Aorta (tissue), 5 donors: ENCODE measurements around the gene OOEP. TPM values are rescaled to one million over a fixed set of nuclear protein-coding genes. Genes with fewer than 3 reads are reported as not detected.
A peak's percentile ranks its signal among the peaks of the same experiment; 100 is the strongest.

Experiments
- ATAC-seq: fragments of 200-7000 bp; cut with Tn5 transposase; one replicate; pipeline ENCODE4 v1.9.1; 2022; ENCODE audit warnings: moderate library complexity; ENCODE audit not compliant: low FRiP score
- DNase-seq, 2 donors: peaks; one replicate each; pipeline ENCODE4 v3.0.0-alpha.2; 2020
- H3K27ac ChIP-seq, 2 donors: one replicate each; pipeline ENCODE4 v1.5.1; 2013; ENCODE audit warnings: low read length in 2 of 2, mild to moderate bottlenecking in 2 of 2, moderate library complexity in 2 of 2, control low read depth in 1 of 2, inconsistent platforms in 1 of 2, low read depth in 1 of 2
- H3K27me3 ChIP-seq, 2 donors: one replicate each; pipeline ENCODE4 v1.6.1; 2013; ENCODE audit warnings: control low read depth in 1 of 2, low read length in 1 of 2, mild to moderate bottlenecking in 1 of 2, moderate library complexity in 1 of 2; ENCODE audit not compliant: insufficient read depth in 2 of 2, control insufficient read depth in 1 of 2
- H3K36me3 ChIP-seq, 2 donors: one replicate each; pipeline ENCODE4 v1.6.1; 2013; ENCODE audit warnings: control low read depth in 1 of 2, low read length in 1 of 2, mild to moderate bottlenecking in 1 of 2; ENCODE audit not compliant: insufficient read depth in 2 of 2, control insufficient read depth in 1 of 2
- H3K4me1 ChIP-seq, 2 donors: one replicate each; pipeline ENCODE4 v1.6.1; 2013; ENCODE audit warnings: low read length in 2 of 2, control low read depth in 1 of 2, mild to moderate bottlenecking in 1 of 2, moderate library complexity in 1 of 2; ENCODE audit not compliant: insufficient read depth in 2 of 2, control insufficient read depth in 1 of 2
- H3K4me3 ChIP-seq, 2 donors: one replicate each; pipeline ENCODE4 v1.5.1; 2013; ENCODE audit warnings: low read length in 2 of 2, control low read depth in 1 of 2, mild to moderate bottlenecking in 1 of 2
- H3K9me3 ChIP-seq: one replicate; pipeline ENCODE4 v1.6.1; 2013; ENCODE audit warnings: mild to moderate bottlenecking, low read length; ENCODE audit not compliant: control insufficient read depth
- WGBS, 2 donors: extraction: QIAGEN DNeasy Blood & Tissue Kit; methylation state at CpG; one replicate each; pipeline ENCODE4 v1.1.7; 2013; 5-methylcytosine and 5-hydroxymethylcytosine counted together
- intact Hi-C, 2 donors: fragments of 100-400 bp; cut with DNase I; formaldehyde crosslinking; loops; one replicate each; pipeline versions ENCODE4 v1.14.2 to v1.15.0; 2022
- long read RNA-seq, 2 donors: library from polyadenylated mRNA; unstranded; transcript quantifications; one replicate each; pipeline ENCODE4 v2.0.0, GENCODE V29; 2020 to 2021
- polyA plus RNA-seq, 2 donors: library from polyadenylated mRNA; stranded (reverse); fragments of 200-250 nt; gene quantifications; one replicate each; pipeline ENCODE4 v1.2.3, GENCODE V29; 2013
- total RNA-seq, 2 donors: library from RNA; stranded (reverse); fragmentation: NEBNext Ultra II Directional; extraction: Animal tissue kit (Norgen Biotek cat#: 25700); gene quantifications; one replicate each; pipeline ENCODE4 v1.2.1, GENCODE V29; 2021
- donor health status: healthy with polysubstance abuse.
- donor health status: Bipolar disorder and iron deficiency.
- donor health status: DM: no; HTN: no; CAD: no.
- donor health status: DM: no; HTN: no; CAD: no.
- donor health status: DM: yes; HTN: yes; CAD: no.

OOEP gene
- under 1 TPM in 1 of 2 donors, not detected in 1; 0.39 TPM for total RNA-seq
- 1 to 10 TPM in 1 of 2 donors, under 1 TPM in 1; 0.84 to 1.1 TPM for polyA plus RNA-seq
- long read RNA-seq, donor 1 = 0 reads
- long read RNA-seq, donor 2, partial matches to known transcripts = 0 of 105 reads
- long read RNA-seq, donor 2, other reads (novel, unspliced or antisense) = 105 of 105 reads

DNA sequence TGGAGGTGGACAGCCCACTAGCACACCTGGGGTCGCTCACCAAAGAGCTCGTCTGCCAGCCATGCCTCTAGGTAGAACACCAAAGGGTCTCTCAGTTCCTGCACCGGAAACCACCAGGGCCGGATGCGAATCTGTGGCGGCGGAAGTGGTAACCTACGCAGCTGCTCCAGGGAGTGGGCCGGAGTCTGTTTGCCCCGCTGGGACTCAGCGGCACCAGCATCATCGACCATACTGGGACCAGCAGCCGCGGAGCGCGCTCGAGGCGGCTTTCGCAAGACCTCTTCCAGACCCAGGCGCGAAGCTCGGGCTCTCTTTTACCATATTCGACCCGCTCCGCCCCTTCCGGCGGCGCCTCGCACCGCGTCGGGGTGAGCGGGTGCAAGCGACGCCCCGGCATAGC, at the start of gene OOEP:
Gene OOEP (minus strand): TSS at position 335 of the 400 bp plus-strand sequence. CDS start 105 bp downstream, at position 230.
- intact Hi-C loops = no loop called here
- Histone ChIP-seq H3K4me1 (no peaks in the 10 kb centered on the region), H3K9me3 (peaks cover 7% of the 10 kb centered on the region), H3K4me3 (no peak within 1 kb of the TSS), H3K27me3 (no peaks in the 10 kb centered on the region), H3K27ac (no peak within 1 kb of the TSS), H3K36me3 (no peaks in the 10 kb centered on the region)
- WGBS, 2 donors = 97% methylated on average over 36 of the region's 36 CpGs
- DNase-seq (no peak), ATAC-seq (no peak)

DNA sequence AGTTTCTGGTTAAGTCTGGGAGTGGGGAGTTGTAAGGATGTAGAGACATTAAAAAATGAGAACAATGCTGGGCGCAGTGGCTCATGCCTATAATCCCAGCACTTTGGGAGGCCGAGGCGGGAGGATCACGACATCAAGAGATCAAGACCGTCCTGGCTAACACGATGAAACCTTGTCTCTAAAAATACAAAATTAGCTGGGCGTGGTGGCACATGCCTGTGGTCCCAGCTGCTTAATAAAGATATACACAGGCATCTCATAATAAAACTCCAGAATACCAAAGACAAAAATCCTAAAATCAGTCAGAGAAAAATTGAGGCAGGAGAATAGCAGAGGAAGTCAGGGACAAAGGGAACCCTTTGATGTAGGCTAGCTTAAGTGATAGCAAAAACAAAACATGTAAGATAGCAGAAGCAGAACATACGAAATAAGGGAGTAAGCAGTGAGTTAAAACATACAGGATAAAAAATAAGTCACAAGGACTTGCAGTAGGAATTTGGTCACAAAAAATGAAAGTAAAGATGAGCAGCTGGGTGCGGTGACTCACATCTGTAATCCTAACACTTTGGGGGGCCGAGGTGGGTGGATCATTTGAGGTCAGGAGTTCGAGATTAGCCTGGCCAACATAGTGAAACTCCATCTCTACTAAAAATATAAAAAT, 48.5 kb upstream of the OOEP start:
- ATAC-seq (no peak), DNase-seq (no peak)
- intact Hi-C loops = no loop called here
- H3K36me3 ChIP-seq = peaks cover 0 to 4% of the 10 kb centered on the region in 2 donors
- 90 to 93% methylated on average over 11 of the region's 11 CpGs for WGBS, 2 donors
- no peaks in the 10 kb centered on the region for H3K4me1 ChIP-seq
- H3K27me3 ChIP-seq = no peaks in the 10 kb centered on the region
- H3K27ac ChIP-seq = no peak overlapping the region
- no peak overlapping the region for H3K4me3 ChIP-seq
- no peaks in the 10 kb centered on the region for H3K9me3 ChIP-seq

DNA sequence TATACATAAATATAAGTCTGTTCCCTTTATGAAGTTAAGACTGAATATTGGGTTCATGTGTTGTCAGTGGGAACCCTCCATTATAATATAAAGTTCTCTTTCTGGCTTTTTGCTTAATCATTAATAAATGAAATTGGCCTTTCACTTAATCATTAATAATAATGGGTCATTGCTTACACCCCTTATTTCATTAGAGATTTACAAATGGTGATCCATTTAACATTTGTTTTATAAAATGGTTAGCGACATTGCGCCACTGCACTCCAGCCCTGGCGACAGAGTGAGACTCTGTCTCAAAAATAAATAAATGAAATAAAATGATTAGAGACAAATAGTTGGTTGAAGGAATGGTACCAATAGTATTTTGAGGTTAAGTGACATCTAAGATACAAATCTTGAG, 43.4 kb upstream of the OOEP start:
- DNase-seq = no peak
- intact Hi-C loops = no loop called here
- 96 to 97% methylated on average over 3 of the region's 3 CpGs for WGBS, 2 donors
- Histone ChIP-seq H3K27me3 (no peaks in the 10 kb centered on the region), H3K4me1 (no peaks in the 10 kb centered on the region), H3K4me3 (no peak overlapping the region), H3K36me3 (no peaks in the 10 kb centered on the region), H3K27ac (no peak overlapping the region), H3K9me3 (no peaks in the 10 kb centered on the region)
- no peak for ATAC-seq

DNA sequence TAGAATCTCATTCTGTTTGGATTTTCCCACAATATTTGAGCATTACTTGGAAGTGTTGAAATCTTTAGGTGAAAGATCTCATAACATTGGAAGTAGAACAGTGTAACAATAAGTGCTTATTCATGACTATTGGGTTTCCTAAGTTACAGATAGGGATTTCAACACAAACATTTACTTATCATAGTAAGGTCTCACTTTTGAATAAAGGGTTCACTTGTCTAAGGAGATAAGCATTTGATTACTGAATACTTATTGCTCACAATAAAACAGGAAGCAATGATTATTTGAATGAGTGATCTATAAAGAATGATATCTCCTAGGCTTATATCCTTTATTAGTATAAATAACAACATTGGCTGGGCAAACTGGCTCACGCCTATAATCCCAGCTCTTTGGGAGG, 39.7 kb upstream of the OOEP start:
- Histone ChIP-seq H3K9me3 (no peaks in the 10 kb centered on the region), H3K4me3 (no peak overlapping the region), H3K36me3 (no peaks in the 10 kb centered on the region), H3K27ac (no peak overlapping the region), H3K27me3 (no peaks in the 10 kb centered on the region), H3K4me1 (no peaks in the 10 kb centered on the region)
- 96% methylated on average over 1 of the region's 1 CpG for WGBS, 2 donors
- no peak for DNase-seq
- intact Hi-C loops = no loop called here
- no peak for ATAC-seq

DNA sequence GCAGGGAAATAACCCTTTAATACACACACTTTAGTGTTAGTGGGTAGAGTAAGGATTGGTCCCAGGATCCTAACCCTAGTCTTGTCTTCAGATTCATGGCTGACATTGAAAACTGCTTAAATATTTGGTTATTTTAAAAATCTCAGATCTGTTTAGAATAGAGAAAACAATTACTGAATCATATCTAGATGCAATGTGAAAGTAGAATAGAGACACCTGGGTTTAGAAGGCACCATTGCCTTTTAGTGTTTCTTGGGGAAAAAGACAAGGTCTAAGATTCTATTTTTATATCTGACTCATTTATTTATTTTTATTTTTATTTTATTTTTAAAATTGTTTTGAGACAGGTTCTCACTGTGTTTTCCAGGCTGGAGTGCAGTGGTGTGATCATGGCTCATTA, 31.0 kb upstream of the OOEP start:
- H3K27me3 ChIP-seq = no peaks in the 10 kb centered on the region
- H3K9me3 ChIP-seq = peaks cover 1% of the 10 kb centered on the region
- H3K36me3 ChIP-seq = no peaks in the 10 kb centered on the region
- ATAC-seq (no peak), DNase-seq (no peak)
- intact Hi-C loops = no loop called here
- no peak overlapping the region for H3K27ac ChIP-seq
- H3K4me1 ChIP-seq = no peaks in the 10 kb centered on the region
- no peak overlapping the region for H3K4me3 ChIP-seq

DNA sequence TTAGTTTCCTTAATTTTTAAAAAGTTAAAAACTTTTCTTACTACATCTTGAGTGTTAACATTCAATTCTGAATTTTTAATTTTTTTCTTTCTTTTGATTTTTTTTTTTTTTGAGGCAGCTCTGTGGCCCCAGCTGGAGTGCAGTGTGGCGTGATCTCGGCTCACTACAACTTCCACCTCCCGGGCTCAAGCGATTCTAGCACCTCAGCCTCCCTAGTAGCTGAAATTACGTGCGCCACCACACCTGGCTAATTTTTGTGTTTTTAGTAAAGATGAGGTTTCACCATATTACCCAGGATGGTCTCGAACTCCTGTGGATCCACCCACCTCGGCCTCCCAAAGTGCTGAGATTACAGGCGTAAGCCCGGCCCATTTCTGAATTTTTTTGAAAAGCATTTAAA, 26.2 kb upstream of the OOEP start:
- no peaks in the 10 kb centered on the region for H3K4me1 ChIP-seq
- no peak for DNase-seq

DNA sequence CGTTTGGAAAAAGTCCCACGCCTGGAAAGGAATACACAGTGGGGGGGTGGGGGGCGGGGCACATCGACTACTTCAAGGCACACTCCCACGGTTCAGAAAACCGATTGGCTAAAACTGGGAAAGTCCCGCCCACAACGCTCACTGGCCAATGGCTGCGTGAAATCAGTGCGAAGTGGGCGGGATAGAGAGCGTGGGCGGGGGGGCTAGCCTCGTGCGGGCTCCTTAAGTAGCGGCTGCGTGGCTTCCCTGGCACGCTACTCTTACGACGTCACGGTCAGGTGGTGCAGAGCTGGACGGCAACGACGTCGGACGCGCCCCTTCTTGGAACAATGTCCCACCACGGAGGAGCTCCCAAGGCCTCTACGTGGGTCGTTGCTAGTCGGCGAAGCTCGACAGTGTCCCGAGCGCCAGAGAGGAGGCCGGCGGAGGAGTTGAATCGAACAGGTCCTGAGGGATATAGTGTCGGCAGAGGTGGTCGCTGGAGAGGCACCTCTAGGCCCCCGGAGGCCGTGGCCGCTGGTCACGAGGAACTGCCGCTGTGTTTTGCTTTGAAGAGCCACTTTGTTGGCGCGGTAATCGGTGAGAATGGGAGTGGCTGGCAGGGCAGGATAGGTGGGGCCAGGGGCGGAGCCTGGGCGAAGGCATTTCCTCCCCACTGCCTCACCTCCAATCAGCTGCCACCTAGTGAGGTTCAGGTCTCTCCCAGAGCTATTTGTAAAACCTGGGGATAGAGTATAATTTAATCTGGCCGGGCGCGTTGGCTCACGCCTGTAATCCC, 25.1 kb upstream of the OOEP start, which contains the start of gene DDX43:
Gene DDX43 (plus strand): TSS at position 252 of the 778 bp plus-strand sequence. CDS start 78 bp downstream, at position 330.
- no peaks in the 10 kb centered on the region for H3K27me3 ChIP-seq
- H3K9me3 ChIP-seq = no peaks in the 10 kb centered on the region
- peak; percentile 63 for ATAC-seq
- H3K4me3 ChIP-seq = no peak within 1 kb of the TSS
- H3K27ac ChIP-seq = no peak within 1 kb of the TSS
- intact Hi-C loops = no loop called here
- DNase-seq = peak; percentile 69 to 78
- H3K36me3 ChIP-seq = no peaks in the 10 kb centered on the region
- no peaks in the 10 kb centered on the region for H3K4me1 ChIP-seq
- WGBS, 2 donors = 75 to 76% methylated on average over 54 of the region's 54 CpGs

More for the DNA sequence above, 26.2 kb upstream of the OOEP start:
- Histone ChIP-seq H3K9me3 (no peaks in the 10 kb centered on the region), H3K36me3 (no peaks in the 10 kb centered on the region), H3K4me3 (no peak overlapping the region), H3K27ac (no peak overlapping the region), H3K27me3 (no peaks in the 10 kb centered on the region)
- intact Hi-C loops = no loop called here
- WGBS, 2 donors = 95 to 97% methylated on average over 10 of the region's 10 CpGs
- no peak for ATAC-seq

DNA sequence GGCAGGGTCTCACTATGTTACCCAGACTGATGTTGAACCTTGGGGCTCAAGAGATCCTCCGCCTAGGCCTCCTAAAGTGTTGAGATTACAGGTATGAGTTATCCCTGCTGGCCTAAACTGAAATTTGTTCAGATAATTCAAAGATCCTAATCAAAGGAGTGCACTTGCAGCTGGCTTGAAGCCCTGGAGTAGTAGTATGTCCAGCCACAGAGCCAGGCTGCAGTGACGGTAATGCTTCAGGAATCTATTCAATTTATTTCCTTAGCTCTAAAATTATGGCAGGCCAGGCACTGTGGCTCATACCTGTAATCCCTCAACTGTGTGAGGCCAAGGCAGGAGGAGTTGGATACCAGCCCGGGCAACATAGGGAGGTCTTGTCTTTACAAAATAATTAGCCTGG, 23.6 kb upstream of the OOEP start:
- intact Hi-C loops = no loop called here
- peaks cover 0 to 2% of the 10 kb centered on the region in 2 donors for H3K4me1 ChIP-seq
- H3K9me3 ChIP-seq = no peaks in the 10 kb centered on the region
- no peak for DNase-seq
- H3K27ac ChIP-seq = no peak overlapping the region
- no peak for ATAC-seq
- H3K27me3 ChIP-seq = no peaks in the 10 kb centered on the region
- WGBS, 2 donors = 81 to 88% methylated on average over 3 of the region's 3 CpGs
- no peaks in the 10 kb centered on the region for H3K36me3 ChIP-seq
- H3K4me3 ChIP-seq = no peak overlapping the region
